ENCODE measurements around the gene CD8B.
A peak's percentile ranks its signal among the peaks of the same experiment; 100 is the strongest.

CD8B gene

GRCh38 chr2:86806059-86806857 is 55.4 kb downstream of the CD8B start:
- DNase-seq (ENCODE audit: extremely low read depth in 1 of 2, low read depth in 1 of 2) = no peak

GRCh38 chr2:86800856-86801567 is 60.7 kb downstream of the CD8B start:
- no peak for DNase-seq (ENCODE audit: extremely low read depth in 1 of 2, low read depth in 1 of 2)

DNA sequence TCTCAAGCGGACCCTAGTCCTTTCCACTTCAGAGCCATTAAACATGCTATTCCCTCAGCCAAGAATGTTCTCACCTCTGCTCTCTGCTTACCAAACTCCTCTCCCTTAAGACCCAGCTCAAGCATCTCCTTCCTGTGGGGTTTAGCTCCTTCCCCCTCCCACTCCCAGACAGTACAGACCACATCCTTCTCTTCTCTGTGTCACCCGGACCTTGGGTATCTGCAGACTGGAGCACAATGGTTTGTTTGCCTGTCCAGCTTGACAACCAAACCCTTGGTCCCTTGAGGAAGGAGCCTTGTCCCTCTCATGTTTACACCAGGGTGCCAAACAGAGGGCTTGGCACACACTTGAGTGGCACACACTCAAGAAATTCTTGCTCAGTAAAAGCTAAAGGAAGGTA is 66.8 kb downstream of the CD8B start:
- DNase-seq (ENCODE audit: extremely low read depth in 1 of 2, low read depth in 1 of 2) = no peak

GRCh38 chr2:86793752-86794151 is 67.9 kb downstream of the CD8B start:
- peak in 1 of 2 donors; percentile 25 for DNase-seq (ENCODE audit: extremely low read depth in 1 of 2, low read depth in 1 of 2)

DNA sequence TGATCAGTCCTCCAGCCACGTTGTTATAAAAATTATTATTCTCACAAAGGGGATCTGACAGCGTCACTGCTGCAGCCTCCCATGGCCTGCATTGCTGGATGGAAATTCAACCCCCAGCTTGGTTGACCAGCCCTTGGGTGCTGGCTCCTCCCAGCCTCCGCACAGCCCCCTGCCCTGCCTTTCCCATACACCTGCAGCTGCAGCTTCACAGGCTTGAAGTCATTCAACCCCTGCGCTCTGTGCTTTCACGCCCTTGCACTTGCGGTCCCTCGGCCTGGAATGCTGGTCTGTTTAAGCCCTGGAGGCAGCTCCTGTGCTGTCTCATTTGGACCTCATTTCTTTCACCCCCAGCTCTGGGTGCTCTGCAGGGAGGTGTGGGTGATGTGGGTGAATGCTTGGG is 70.1 kb downstream of the CD8B start:
- DNase-seq (ENCODE audit: extremely low read depth in 1 of 2, low read depth in 1 of 2) = no peak

GRCh38 chr2:86790676-86791572 is 70.8 kb downstream of the CD8B start, which contains the start of gene CD8A:
Gene CD8A, minus strand, starts transcription at chr2:86790913. Its CDS starts 88 bp downstream, at chr2:86790825.
- DNase-seq (ENCODE audit: extremely low read depth in 1 of 2, low read depth in 1 of 2) = peak in 1 of 2 donors; percentile 76

DNA sequence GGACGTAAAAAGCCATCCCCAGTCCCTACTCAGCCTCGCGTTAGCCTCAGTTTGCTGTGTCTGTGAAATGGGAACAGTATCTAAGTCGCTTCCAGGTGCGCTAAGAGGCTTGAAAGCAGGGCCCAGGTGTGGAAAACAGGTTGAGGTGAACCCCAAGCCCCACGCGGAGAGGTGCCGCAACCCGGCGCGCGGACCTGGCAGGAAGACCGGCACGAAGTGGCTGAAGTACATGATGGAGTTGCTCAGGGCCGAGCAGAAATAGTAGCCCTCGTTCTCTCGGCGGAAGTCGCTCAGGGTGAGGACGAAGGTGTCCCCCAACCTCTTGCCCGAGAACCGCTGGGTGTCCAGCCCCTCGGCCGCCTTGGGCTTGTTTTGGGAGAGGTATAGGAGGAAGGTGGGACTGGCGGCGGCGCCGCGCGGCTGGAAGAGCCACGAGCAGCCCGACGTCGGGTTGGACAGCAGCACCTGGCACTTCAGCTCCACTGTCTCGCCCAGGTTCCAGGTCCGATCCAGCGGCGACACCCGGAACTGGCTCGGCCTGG is 71.5 kb downstream of the CD8B start:
- DNase-seq (ENCODE audit: extremely low read depth in 1 of 2, low read depth in 1 of 2) = no peak

DNA sequence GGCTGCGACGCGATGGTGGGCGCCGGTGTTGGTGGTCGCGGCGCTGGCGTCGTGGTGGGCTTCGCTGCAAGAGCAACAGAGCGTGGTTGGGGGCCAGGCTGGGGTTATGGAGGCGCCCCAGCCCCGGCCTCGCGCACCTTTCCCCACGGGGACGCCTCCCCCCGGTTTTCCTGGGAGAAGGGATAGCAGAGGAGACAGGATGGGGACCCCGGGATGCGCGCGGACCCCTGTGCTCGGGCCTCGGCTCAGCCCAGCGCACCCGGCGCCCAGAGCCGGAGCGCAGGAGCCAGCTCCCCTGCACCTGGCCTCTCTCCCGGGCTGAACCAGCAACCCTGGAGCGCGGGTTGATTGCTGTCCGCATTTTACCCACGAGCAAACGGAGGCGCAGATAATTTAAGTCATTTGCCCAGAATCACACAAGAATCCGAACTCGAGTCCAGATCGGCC is 72.0 kb downstream of the CD8B start:
- no peak for DNase-seq (ENCODE audit: extremely low read depth in 1 of 2, low read depth in 1 of 2)

GRCh38 chr2:86788881-86789686 is 72.6 kb downstream of the CD8B start:
- DNase-seq (ENCODE audit: extremely low read depth in 1 of 2, low read depth in 1 of 2) = no peak

GRCh38 chr2:86788165-86788564 is 73.5 kb downstream of the CD8B start:
- DNase-seq (ENCODE audit: extremely low read depth in 1 of 2, low read depth in 1 of 2) = no peak

DNA sequence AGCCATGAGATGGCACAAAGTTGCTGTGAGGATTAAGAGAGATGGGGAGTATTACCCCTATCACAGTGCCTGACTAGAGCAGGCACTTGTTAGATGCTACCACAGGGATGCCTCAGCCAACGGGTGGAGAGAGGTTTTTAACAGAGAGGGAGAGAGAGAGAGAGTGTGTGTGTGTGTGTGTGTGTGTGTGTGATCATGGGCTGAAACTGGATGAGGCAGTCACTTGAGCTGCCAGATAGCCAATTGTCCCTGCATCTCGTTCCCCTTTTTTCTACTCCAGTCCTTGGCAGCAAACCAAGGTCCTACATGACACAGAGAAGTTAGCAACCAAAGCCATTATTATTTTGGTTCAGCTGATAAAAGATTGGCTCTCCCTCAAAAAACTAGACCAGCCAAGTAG is 74.0 kb downstream of the CD8B start:
- no peak for DNase-seq (ENCODE audit: extremely low read depth in 1 of 2, low read depth in 1 of 2)

DNA sequence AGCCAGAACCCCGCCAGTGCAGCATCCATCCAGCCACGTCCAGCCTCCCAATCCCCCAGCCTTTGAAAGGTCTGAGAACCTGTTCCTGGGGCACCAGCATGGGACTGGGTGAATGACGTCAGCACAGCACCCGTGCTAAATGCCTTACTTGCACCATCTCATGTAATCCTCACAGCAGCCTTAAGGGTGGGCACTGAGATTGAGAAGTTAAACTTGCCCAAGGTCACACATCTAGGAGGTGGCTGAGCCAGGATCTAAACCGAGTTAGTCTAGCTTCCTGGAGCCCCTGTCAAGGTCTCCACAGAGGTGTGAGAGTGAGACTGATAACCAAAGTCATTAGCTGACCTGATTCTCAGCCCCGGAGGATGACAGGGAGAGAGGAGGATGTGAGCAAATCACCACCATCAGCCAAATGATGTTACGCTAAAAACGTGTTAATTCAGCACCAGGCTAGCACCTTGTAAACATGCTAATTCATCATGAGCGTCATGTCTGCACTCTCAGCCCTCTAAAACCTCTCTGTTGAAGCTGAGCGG is 75.6 kb downstream of the CD8B start:
- DNase-seq (ENCODE audit: extremely low read depth in 1 of 2, low read depth in 1 of 2) = peak in 1 of 2 donors; percentile 71

- peak in 1 of 2 donors; percentile 92 for DNase-seq (ENCODE audit: extremely low read depth in 1 of 2, low read depth in 1 of 2)
Measured at GRCh38 chr2:86785456-86785855, 76.2 kb downstream of the CD8B start.

GRCh38 chr2:86783615-86784339 is 77.9 kb downstream of the CD8B start:
- DNase-seq (ENCODE audit: extremely low read depth in 1 of 2, low read depth in 1 of 2) = peak in 1 of 2 donors; percentile 24

GRCh38 chr2:86782748-86783147 is 78.9 kb downstream of the CD8B start:
- no peak for DNase-seq (ENCODE audit: extremely low read depth in 1 of 2, low read depth in 1 of 2)

GRCh38 chr2:86781363-86781762 is 80.3 kb downstream of the CD8B start:
- DNase-seq (ENCODE audit: extremely low read depth in 1 of 2, low read depth in 1 of 2) = no peak

GRCh38 chr2:86779971-86780370 is 81.7 kb downstream of the CD8B start:
- DNase-seq (ENCODE audit: extremely low read depth in 1 of 2, low read depth in 1 of 2) = no peak

- DNase-seq (ENCODE audit: extremely low read depth in 1 of 2, low read depth in 1 of 2) = no peak
Measured at GRCh38 chr2:86778957-86779356, 82.7 kb downstream of the CD8B start.

GRCh38 chr2:86776532-86776931 is 85.2 kb downstream of the CD8B start:
- no peak for DNase-seq (ENCODE audit: extremely low read depth in 1 of 2, low read depth in 1 of 2)

Data from stimulated activated CD8-positive, alpha-beta memory T cell treated with anti-CD3 and anti-CD28 coated beads, Interleukin-7, amount 100 ng/mL, for 48 hours (primary cell).